ENCODE results near the gene AP3B1. TPM values are rescaled to one million over a fixed set of nuclear protein-coding genes. Genes with fewer than 3 reads are reported as not detected.

The AP3B1 gene
- total RNA-seq, 1 experiment from 2014 or later = 41.8 TPM

DNA sequence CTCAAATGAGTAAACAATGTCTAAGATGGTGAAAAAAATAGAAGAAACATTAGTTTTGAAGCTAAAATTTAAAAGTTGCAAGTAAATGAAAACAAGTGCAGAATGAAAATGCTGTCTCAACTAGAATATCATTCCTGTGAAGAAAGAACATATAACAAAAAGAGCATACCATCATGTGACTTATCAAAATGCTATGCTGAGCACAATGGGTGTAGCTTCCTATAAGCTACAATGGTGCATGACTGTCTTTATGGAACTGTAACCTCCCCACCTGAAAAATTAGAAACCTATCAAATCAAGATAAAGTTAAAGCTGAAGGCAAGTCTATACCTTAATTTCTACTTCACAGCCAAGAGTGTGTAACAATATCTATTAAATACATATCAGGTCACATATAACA, 192.0 kb downstream of the AP3B1 start:
- Histone ChIP-seq H3K23me2 (ENCODE audit: insufficient read length, low read depth, low read length, poor library complexity, severe bottlenecking) (no peaks in the 10 kb centered on the region), H3K14ac (ENCODE audit: insufficient read depth, low read length) (no peak overlapping the region), H3K23ac (ENCODE audit: insufficient read length, low read depth, low read length) (no peak overlapping the region), H3K9me3 (ENCODE audit: control insufficient read depth, low read depth, low read length) (no peaks in the 10 kb centered on the region), H2BK12ac (ENCODE audit: insufficient read length, low read depth, low read length) (no peak overlapping the region), H3T11ph (ENCODE audit: low read length) (no peak overlapping the region), H4K91ac (ENCODE audit: insufficient read length, low read depth, low read length) (no peak overlapping the region), H3K79me1 (ENCODE audit: insufficient read depth, low read depth, low read length, poor library complexity, severe bottlenecking) (no peaks in the 10 kb centered on the region), H3K27me3 (ENCODE audit: insufficient read depth, low read length) (no peaks in the 10 kb centered on the region), H3K27ac (ENCODE audit: insufficient read length, low read depth, low read length) (no peak overlapping the region), H3K4me2 (ENCODE audit: insufficient read depth, insufficient read length, low read length) (no peak overlapping the region), H3K9ac (ENCODE audit: extremely low read depth, insufficient read length, low read length) (no peak overlapping the region), H3K18ac (ENCODE audit: insufficient read length, low read depth, low read length) (no peak overlapping the region), H2AK5ac (ENCODE audit: insufficient read length, low read length) (no peak overlapping the region), H2BK15ac (ENCODE audit: low read depth, low read length) (no peak overlapping the region), H3K4me1 (ENCODE audit: insufficient read depth, low read length) (no peaks in the 10 kb centered on the region), H2BK20ac (ENCODE audit: low read depth, low read length, poor library complexity, severe bottlenecking) (no peak overlapping the region), H2AFZ (ENCODE audit: low read length) (no peak overlapping the region), H4K5ac (ENCODE audit: insufficient read length, low read depth, low read length) (no peak overlapping the region), H2BK120ac (ENCODE audit: low read depth, low read length, poor library complexity, severe bottlenecking) (no peak overlapping the region), H4K20me1 (ENCODE audit: control insufficient read depth, insufficient read depth, insufficient read length) (no peaks in the 10 kb centered on the region), H3K79me2 (ENCODE audit: insufficient read depth, low read length) (no peaks in the 10 kb centered on the region), H2BK5ac (ENCODE audit: insufficient read length, low read length) (no peak overlapping the region), H4K8ac (replicated peaks; ENCODE audit: insufficient read length, low read depth, low read length) (no peak overlapping the region), H3K56ac (ENCODE audit: insufficient read length, low read depth, low read length) (no peak overlapping the region), H3K4ac (ENCODE audit: low read depth, low read length) (no peak overlapping the region)
- DNase-seq = no peak
- H3K9me3 Mint-ChIP-seq = peaks cover 10 to 14% of the 10 kb centered on the region in 2 experiments; a peak in 4 of 5 replicates
- peaks cover 25 to 37% (median 28%) of the 10 kb centered on the region in 3 experiments for H3K36me3 Mint-ChIP-seq (ENCODE audit: insufficient read depth in 1 of 3, low read depth in 3 of 3)
- H3K4me3 Mint-ChIP-seq = no peak overlapping the region
- no peak for TF ChIP-seq CTCF (conservative IDR thresholded peaks at IDR 0.05)
- no peak overlapping the region for H3K27ac Mint-ChIP-seq
- H3K4me1 Mint-ChIP-seq = peaks cover 0 to 4% of the 10 kb centered on the region in 2 experiments; a peak in 1 of 4 replicates
- H3K27me3 Mint-ChIP-seq (ENCODE audit: low read depth) = no peaks in the 10 kb centered on the region

Data from H9 (cell line).